ENCODE results near the gene SFXN3.

The SFXN3 gene

DNA sequence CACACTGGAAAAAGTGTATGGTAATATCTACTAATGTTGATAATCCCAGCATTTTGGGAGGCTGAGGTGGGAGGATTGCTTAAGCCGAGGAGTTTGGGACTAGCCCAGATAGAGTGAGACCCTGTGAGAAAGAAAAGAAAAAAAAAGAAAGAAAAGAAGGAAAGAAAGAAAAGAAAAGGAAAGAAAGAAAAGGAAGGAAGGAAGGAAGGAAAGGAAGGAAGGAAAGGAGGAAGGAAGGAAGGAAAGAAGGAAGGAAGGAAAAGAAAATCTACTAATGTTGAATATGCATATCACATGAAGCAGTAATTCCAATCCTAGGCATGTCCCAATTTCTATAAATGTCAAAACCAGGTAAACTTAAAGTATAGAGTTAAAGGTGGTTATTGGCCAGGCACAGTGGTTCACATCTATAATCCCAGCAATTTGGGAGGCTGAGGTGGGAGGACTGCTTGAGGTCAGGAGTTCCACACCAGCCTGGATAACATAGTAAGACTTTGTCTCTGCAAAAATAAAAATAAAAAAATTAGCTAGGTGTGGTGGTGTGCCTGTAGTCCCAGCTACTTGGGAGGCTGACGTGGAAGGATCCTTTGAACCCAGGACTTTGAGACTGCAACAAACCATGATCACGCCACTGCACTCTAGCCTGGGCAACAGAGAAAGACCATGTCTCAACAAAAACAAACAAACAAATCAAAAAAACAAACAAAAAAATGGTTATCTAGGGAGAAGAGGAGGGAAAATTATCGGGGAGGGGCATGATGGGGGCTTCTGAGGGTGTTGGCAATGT is 25.5 kb downstream of the SFXN3 start:
- no peak for DNase-seq (ENCODE audit: low read depth, low spot score)

DNA sequence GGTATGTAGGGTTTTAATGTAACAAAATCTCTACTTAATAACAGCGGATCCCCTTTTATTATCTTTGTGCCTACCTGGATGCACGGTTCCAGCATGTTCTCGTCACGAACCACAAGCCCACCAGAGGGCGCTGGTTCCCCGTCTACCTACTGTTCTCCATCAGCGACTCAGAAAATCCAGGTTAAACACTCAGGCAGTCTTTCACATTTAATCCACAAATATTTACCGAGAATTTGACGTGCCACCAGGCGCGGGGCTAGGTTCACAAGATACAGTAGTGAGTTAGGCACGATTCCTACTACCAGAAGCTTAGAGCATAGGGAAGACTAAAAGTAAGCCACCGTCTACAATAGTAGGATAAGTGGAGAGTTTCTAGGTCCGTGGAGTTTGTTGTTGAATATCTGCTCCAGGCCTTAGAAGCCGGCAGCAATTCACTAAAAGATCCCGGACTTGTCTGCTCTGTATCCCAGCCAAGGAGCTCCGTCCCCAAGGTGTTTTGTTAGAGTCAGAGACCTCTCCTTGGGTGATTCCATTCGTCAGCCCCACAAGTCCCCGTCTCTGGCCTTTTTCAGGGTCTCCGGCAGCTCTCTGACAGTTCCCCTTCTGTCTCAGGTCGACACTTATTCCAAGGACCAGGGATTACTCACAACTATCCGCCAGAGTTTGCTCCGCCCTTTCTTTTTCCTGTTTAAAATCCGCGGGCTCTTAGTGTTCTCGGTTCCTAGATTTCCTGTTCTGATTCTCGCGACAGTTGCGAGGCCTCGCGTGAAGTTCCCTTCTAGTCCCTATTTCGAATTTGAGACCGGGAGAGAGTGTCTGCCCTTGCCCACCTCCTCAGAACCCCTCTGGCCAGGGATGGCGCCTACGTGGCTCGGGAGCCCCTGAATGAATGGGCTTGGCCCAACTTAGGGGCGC is 29.3 kb downstream of the SFXN3 start:
- DNase-seq (ENCODE audit: low read depth, low spot score) = no peak

DNA sequence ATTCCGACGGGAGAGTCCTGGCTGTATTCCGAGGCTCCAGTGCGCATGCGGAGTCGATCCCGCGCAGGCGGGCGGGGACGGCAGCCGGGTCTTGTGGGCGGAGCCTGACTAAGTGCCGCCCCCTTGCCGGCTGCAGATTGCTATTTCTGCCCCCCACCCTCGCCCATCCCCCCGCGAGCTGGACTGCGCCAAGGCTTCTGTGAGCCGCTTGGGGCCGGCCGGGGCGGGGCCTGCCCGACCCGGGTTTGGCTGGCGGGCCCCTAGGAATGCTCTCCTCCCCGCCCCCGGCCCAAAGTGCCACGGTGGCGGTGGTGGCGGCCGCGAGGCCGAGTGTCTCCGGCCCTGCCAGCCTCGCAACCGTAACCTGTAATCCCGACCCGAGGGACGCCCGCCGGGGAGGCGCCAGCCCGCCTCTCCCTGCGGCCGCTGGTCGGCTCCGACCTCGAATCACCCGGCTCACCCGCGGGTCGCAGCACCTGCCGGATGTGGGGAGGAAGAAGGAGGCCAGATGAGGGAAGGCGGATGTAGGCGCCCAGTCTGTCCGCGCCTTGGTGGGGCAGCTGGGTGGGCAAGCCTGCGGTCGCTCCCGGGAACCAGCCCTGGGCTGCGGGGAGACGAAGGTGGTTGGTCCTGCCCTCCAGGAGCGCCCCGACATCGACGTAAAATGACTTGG is 30.1 kb downstream of the SFXN3 start:
- DNase-seq (ENCODE audit: low read depth, low spot score) = no peak

DNA sequence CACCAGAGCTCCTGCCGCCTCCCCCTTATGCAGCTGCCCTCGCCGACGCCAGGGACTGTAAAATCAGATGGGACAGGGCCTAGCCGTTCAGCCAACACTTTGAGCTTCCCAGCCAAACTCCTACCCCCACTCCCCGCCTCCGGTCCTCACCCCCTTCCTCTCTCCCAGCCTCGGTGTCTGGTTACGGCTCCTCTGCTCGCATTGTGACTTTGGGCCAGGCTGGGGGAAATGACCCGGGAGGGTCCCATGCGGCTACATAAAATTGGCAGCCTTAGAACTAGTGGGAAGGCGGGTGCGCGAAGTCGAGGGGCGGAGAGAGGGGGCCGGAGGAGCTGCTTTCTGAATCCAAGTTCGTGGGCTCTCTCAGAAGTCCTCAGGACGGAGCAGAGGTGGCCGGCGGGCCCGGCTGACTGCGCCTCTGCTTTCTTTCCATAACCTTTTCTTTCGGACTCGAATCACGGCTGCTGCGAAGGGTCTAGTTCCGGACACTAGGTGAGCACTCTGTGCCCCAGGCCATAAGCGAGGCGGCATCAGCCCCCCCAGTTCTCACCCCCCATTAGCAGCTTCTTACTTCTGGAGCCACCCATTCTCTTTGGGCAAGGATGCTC is 30.7 kb downstream of the SFXN3 start, which contains the start of gene KAZALD1:
TSS of gene KAZALD1 (plus strand) at position 366 of the 608 bp plus-strand sequence. CDS start 604 bp downstream, outside the sequence.
- DNase-seq (ENCODE audit: low read depth, low spot score) = no peak

DNA sequence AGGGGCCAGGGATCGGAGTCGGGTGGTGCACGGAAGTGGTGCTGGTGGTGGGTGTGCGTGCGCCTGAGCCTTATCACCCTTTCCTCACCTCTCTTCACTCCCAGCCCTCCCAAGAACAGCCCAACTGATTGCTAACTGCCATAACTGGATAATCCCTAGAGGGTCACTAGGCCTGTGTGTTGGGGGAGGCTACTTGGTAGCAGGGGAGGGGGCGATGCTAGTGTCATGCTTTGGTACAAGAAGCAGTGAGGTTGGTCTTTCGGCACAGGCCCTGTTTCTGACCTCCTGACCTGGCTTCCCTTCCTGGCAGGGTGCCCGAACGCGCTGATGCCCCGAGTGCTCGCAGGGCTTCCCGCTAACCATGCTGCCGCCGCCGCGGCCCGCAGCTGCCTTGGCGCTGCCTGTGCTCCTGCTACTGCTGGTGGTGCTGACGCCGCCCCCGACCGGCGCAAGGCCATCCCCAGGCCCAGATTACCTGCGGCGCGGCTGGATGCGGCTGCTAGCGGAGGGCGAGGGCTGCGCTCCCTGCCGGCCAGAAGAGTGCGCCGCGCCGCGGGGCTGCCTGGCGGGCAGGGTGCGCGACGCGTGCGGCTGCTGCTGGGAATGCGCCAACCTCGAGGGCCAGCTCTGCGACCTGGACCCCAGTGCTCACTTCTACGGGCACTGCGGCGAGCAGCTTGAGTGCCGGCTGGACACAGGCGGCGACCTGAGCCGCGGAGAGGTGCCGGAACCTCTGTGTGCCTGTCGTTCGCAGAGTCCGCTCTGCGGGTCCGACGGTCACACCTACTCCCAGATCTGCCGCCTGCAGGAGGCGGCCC is 31.4 kb downstream of the SFXN3 start:
- DNase-seq (ENCODE audit: low read depth, low spot score) = no peak

DNA sequence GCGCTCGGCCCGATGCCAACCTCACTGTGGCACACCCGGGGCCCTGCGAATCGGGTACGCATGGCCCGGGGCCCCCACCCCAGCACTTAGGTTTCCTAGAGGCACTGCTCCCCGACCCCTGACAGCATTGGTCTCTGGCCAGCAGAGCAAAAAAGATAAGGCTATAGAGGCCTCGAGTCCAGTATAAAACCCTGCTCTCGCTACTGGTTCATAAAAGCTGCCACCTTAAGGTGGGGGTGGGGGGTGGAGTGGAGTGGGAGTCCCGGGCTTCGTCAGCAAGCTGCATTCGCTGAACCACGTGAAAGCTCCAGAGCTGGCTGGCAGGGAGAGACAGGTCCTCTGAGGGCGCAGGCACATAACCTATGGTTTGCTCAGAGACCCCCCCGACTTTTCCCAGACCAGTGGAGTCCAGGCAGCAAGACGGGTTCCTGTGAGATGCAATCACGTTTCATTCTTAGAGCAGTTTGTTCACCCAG is 32.1 kb downstream of the SFXN3 start:
- no peak for DNase-seq (ENCODE audit: low read depth, low spot score)

DNA sequence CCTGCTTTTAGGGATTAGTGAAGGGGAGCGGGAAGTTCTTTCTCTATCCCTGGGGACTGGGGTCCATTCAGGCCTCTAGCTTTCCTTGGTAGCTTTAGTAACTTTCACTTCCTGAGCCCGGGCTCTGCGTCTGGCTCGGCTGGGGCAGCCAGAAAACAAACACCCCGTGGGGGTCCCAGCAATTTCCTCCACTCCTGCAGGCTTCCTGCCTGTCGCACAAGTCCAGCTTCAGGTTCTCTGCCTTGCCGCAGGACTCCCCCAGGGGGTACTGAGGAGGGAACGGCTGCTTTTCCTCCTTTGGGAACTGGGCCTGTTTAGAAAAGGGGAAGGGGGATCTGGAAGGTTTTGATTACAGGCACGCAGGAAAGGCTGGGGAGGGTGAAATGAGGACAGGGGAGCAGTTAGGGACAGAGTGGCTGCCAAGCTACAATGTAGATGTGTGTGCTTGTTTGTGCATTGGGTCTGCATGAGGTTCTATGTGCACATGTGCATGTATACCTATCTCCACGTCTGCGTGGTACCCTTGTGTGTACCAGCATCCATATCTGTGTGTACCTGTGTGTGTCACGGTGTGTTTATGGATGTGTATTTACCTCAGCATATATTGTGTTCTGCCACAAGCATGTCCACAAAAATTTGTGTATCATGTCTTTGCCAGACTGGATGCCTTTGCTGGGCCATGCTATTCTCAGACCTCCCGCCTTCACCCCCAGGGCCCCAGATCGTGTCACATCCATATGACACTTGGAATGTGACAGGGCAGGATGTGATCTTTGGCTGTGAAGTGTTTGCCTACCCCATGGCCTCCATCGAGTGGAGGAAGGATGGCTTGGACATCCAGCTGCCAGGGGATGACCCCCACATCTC is 32.7 kb downstream of the SFXN3 start:
- DNase-seq (ENCODE audit: low read depth, low spot score) = no peak

DNA sequence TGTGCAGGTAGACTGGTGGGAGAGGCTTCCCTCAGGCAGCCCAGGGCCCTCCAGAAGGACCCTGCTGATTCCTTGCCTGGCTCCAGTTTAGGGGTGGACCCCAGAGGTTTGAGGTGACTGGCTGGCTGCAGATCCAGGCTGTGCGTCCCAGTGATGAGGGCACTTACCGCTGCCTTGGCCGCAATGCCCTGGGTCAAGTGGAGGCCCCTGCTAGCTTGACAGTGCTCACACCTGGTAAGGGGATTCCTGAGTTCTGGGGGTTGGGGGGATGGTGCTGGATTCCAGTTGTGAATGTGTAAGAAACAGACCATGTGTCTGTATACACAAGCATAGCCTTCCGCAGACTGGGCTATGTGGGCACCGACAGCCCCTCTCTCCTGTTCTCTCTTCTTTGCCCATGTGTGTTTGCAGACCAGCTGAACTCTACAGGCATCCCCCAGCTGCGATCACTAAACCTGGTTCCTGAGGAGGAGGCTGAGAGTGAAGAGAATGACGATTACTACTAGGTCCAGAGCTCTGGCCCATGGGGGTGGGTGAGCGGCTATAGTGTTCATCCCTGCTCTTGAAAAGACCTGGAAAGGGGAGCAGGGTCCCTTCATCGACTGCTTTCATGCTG is 33.5 kb downstream of the SFXN3 start:
- no peak for DNase-seq (ENCODE audit: low read depth, low spot score)

DNA sequence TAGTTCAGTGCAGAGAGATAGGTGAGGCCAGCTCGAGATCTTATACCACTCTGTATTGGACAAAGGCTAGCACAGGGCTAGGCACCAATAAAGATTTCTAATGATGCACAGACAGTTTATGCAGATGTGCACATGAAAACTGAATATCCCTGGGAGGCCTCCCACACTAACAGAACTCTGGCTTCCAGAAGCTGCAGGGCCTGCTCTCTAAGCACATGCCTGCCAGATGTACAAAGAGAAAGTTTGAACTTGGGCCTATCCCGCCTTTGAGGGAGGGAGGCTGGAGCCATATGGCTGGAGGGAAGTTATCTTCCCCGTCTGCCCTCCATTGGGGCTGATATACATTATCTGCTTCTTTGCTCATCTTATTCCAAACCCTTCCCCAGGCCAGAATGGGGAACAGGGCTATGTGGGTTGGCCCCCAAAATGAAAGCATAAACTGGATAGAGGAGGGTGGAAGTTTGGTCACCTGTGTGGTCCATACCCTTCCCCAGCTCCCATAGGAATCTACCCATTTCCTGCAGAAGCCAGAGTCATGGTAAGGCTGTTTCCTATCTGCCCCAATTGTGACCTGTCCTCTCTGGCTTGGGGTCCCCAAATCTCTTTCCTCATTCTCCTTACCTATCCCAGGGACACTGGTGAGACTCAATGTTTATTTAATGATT is 34.6 kb downstream of the SFXN3 start:
- DNase-seq (ENCODE audit: low read depth, low spot score) = no peak

DNA sequence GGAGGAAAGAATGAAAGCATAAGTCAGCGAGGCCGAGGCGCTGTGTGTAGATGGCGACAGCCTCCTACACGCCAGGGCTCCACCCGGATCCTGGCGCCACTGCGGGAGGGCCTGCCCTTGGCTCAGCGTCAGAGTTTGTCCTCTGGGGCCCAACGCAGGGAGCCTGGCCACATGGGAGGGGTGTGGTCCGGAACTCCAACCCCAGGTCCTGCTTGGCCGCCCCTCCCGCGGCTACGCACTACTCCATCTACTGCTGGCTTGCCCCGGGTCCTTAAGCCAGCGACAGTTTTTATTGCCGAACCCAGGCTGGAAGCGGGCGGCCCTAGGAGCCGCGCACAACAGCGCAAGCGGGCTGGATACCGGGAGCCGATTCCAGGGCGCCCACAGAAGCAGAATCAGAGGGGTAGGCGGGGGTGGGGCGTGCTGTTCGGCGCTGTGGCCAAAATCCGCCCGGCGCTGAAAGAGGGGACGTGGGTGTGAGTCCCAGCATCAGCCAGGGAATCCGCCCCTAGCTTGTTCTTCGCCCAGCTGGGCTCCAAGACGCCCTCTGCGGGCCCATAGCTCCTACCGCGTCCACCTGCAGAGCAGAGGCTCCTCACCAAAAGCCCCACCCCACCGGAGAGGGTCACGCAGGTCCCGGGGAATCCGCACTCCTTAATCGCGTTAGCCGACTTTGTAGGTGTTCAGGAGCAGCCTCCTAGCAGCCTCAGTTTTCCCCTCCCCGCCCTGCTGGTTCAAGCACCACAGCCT is 35.3 kb downstream of the SFXN3 start:
- DNase-seq (ENCODE audit: low read depth, low spot score) = no peak

DNA sequence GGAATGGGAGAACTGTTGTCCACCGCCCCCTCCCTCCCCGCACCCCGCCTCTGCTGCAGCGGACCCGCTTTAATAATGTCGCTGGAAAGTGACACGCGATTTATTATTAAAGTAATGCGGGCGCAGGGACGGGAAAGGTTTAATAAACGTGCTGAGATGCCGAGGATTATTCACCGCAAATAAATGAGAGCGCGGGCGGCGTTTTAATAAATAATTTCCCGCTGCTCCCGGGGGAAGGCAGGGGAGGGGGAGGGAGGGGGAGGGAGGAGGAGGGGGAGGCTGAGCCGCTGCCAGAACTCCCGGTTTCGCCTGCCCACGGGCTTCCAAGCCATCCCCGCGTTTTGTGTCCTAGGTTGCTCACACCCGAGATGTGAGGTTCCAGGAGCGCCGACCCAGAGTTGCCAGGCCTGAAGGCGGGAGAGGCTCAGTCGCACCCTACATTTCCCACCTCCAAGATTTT is 35.9 kb downstream of the SFXN3 start:
- DNase-seq (ENCODE audit: low read depth, low spot score) = no peak

DNA sequence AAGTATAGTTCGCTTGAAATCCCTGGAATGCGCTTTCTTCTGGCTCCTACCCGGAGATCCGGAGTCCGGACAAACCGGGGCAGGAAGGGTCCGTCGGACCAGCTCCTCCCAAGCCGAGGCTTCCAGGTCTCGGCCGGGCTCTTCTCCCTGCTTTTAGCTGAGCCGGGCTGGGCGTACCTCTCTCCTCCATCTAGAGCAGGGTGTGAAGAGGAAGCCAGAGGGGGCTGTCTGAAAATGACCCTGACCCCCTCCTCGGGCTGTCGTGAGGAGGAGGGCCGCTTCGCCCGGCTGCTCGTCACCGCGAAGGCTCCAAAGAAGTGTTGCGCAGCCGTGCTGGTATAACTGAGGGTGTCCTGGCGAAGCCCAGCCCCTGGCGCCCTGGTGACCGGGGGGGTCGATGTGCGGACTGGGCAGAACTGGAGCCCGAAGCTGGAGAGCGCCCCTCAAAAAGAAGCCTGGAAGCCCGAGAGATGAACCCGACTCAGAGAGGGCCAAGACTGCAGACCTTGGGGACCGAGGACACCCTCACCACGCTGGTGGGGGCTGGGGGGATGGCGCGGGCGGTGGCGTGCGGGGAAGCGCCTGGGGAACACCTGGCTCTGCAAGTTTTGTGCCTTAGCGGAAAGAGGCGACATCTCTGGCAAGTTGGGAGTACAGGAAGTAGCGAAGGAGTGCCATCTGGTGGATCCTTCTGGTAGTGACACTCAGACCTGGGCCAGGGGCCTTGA is 36.5 kb downstream of the SFXN3 start:
- DNase-seq (ENCODE audit: low read depth, low spot score) = no peak

DNA sequence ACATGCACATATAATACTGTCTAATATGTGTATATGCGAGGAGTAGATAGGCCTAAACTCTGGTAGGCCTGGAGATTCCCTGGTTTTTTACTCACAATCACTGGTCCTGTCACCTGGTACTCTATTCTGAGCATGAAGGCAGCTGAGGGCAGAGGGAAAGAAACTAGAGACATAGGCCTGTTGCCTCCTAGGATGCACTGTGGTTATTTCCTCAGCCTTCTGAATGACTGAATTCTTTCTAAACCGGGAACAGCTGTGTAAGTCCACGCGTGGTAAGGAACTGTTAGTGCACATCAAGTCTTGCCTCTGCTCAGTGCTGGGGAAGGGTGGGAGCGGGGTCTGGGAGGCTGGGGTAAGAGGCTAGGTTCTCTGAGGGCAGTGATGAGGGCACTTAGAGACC is 38.4 kb downstream of the SFXN3 start:
- DNase-seq (ENCODE audit: low read depth, low spot score) = no peak

DNA sequence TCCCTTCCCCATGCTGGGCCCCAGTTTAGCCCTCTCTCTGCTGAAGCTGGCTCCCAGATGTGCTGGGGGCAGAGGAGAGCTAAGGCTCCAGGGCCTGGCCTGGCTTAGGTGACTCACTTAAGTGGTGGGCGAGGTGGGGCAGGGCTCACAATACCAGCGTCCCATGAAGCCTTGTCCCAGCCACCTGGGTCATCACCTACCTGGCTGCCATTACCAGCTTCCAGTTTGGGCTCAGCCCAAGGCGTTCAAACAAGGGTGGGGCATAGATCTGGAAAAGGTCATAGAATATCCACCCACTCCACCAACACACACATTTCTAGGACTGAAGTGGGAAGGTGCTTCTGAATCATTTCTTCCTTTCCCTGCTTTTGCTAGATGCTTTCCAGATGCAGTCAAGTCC is 39.1 kb downstream of the SFXN3 start:
- DNase-seq (ENCODE audit: low read depth, low spot score) = no peak

DNA sequence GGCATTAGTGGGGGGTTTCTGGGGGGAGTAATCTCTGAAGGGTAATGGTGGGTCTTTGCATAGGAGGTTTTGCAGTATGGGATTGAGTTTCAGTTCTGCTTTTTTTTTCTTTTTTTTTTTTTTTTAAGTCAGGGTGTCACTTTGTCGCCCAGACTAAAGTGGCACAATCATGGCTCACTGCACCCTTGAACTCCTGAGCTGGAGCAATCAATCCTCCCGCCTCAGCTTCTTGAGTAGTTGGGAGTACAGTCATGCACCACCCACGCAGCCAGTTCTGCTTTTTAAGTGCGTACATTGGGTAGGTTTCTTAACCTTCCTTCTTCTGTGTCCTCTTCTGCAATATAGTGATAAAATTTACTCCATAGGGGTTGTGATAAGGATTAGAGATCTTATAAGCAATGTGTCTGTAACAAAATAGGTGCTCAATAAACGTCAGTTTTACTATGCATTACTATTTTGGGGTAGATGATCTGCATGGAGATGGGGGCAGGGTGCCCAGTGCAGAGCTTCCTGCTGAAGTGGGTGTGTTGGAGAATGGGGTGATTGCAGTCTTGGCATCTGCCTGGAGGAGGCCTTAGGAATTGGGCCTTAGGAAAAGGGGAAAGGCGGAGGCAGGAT is 40.3 kb downstream of the SFXN3 start:
- DNase-seq (ENCODE audit: low read depth, low spot score) = no peak

DNA sequence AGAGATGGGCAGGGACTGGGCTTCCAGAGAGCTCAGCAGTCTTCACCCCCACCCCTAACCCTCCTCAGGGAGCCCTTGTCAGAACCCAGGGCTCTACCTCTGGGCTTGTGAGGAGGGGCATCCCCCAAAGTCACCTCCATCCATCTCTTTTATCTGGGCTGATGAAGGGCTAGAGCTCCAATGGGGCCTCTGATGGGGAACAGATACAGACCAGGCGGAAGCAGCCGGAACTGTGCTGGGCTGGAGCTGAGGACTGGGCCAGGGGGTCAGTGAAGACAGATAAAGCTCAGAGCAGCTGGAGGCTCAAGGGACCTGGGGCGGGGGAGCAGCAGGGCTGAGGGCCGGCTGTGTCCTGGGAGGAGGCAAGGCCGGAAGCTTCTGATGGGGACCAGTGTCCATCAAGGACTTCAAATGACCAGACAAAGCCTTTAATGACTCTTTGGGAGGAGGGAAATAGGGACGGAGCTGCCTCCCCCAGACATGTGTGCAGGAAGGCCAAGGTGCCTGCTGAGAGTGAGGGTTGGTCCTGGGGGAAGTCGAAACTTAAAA is 40.9 kb downstream of the SFXN3 start:
- DNase-seq (ENCODE audit: low read depth, low spot score) = no peak
